ENCODE measurements around the gene NPHP1. TPM values are rescaled to one million over a fixed set of nuclear protein-coding genes. Genes with fewer than 3 reads are reported as not detected.

The NPHP1 gene
- total and polyA plus RNA-seq, 2 of the 4 experiments (the other 2 are of a cell fraction): 1.8 to 2.5 TPM

GRCh38 chr2:110097506-110098220 is 107.2 kb downstream of the NPHP1 start:
- Histone ChIP-seq H3K9ac (ENCODE audit: low read depth, low read length) (no peak overlapping the region), H3K27ac (ENCODE audit: insufficient read depth, low read length) (no peak overlapping the region), H2BK5ac (ENCODE audit: low read depth, low read length, poor library complexity, severe bottlenecking) (no peak overlapping the region), H3K23ac (ENCODE audit: low read depth, low read length) (no peak overlapping the region), H3K56ac (ENCODE audit: extremely low read depth, insufficient read depth, low read length) (no peak overlapping the region), H4K8ac (ENCODE audit: low read depth in 2 of 2, low read length in 2 of 2) (no peak overlapping the region), H3K4me3 (ENCODE audit: insufficient read depth, low read depth, low read length) (no peak overlapping the region), H3K79me1 (ENCODE audit: low read depth in 1 of 2, low read length in 2 of 2) (peaks cover 0 to 1% of the 10 kb centered on the region in 2 experiments; a peak in 1 of 4 replicates), H2AK9ac (replicated peaks; ENCODE audit: low read depth, low read length, poor library complexity) (no peak overlapping the region), H3K9me3 (ENCODE audit: control insufficient read depth, insufficient read depth, low read length) (no peaks in the 10 kb centered on the region), H3K4me2 (ENCODE audit: low read depth, low read length) (no peak overlapping the region), H3K36me3 (ENCODE audit: control insufficient read depth, insufficient read depth, low read length) (no peaks in the 10 kb centered on the region), H3K4me1 (ENCODE audit: control insufficient read depth, insufficient read depth, low read length) (peaks cover 15% of the 10 kb centered on the region), H3K9me1 (ENCODE audit: insufficient read depth, low read length) (peaks cover 19% of the 10 kb centered on the region), H2AK5ac (ENCODE audit: low read depth, low read length) (no peak overlapping the region), H3K14ac (replicated peaks; ENCODE audit: low read depth, low read length) (no peak overlapping the region), H3K27me3 (ENCODE audit: control insufficient read depth, insufficient read depth, low read length) (no peaks in the 10 kb centered on the region), H3K4ac (ENCODE audit: low read depth, low read length) (no peak overlapping the region), H2BK20ac (ENCODE audit: low read depth, low read length) (no peak overlapping the region), H2BK120ac (ENCODE audit: low read depth, low read length) (no peak overlapping the region), H2AFZ (replicated peaks; ENCODE audit: low read length, poor library complexity) (no peak overlapping the region), H2BK15ac (ENCODE audit: low read depth, low read length) (no peak overlapping the region), H4K91ac (ENCODE audit: insufficient read depth, low read depth, low read length) (no peak overlapping the region), H4K20me1 (ENCODE audit: insufficient read depth, low read length) (no peaks in the 10 kb centered on the region), H4K5ac (ENCODE audit: low read depth, low read length) (no peak overlapping the region), H3K18ac (ENCODE audit: low read depth, low read length) (no peak overlapping the region)
- DNase-seq (no peak), ATAC-seq (ENCODE audit: low read depth) (no peak)
- TF ChIP-seq RFX5 (IDR thresholded peaks at IDR 0.05; ENCODE audit: low read depth, low read length) (no peak), USF2 (IDR thresholded peaks at IDR 0.05; ENCODE audit: low read depth, low read length) (no peak), NFE2L2 (IDR thresholded peaks at IDR 0.05; ENCODE audit: low read depth, low read length) (no peak), MAFK (IDR thresholded peaks at IDR 0.05; ENCODE audit: low read depth, low read length) (no peak), RCOR1 (IDR thresholded peaks at IDR 0.05; ENCODE audit: insufficient replicate concordance, low read length) (no peak), MAZ (IDR thresholded peaks at IDR 0.05; ENCODE audit: borderline replicate concordance, low read depth, low read length) (no peak), ELK1 (IDR thresholded peaks at IDR 0.05; ENCODE audit: borderline replicate concordance, low read depth, low read length) (no peak), POLR2A (IDR thresholded peaks at IDR 0.05; ENCODE audit: low read depth, low read length) (no peak), CEBPB (IDR thresholded peaks at IDR 0.05; ENCODE audit: low read depth, low read length) (no peak), SMC3 (IDR thresholded peaks at IDR 0.05; ENCODE audit: low read depth, low read length) (no peak), CTCF (conservative IDR thresholded peaks at IDR 0.05; ENCODE audit: low read depth, low read length) (no peak), RAD21 (IDR thresholded peaks at IDR 0.05; ENCODE audit: low read length) (no peak), CHD1 (IDR thresholded peaks at IDR 0.05; ENCODE audit: low read depth, low read length) (no peak), BHLHE40 (IDR thresholded peaks at IDR 0.05; ENCODE audit: low read depth, low read length) (no peak)
- dilution Hi-C loops (cut with HindIII; ENCODE audit: low sequenced_read_pairs, unreplicated experiment) (no loop called here), in situ Hi-C loops (cut with MboI; ENCODE audit: low sequenced_read_pairs) (no loop called here), intact Hi-C loops (cut with micrococcal nuclease) (no loop called here)
- no TSS peak for BruUV-seq (replicated peaks)
- 86% methylated on average over 8 of the region's 14 CpGs; no CpG with 5 or more reads in 1 of the 2 experiments for WGBS, 2 experiments (ENCODE audit: extremely low coverage in 2 of 2, insufficient read length in 1 of 2)
- POLR2A ChIA-PET (ENCODE audit: unreplicated experiment): no interaction called here
- CTCF ChIA-PET: no interaction called here
